Measurements from ENCODE around the gene TRPM3. TPM values are rescaled to one million over a fixed set of nuclear protein-coding genes. Genes with fewer than 3 reads are reported as not detected.

Gene TRPM3
- total and polyA plus RNA-seq, 2 of the 8 experiments (the other 6 are each of a cell fraction or from before 2014, with no cell fraction given) = 2.4 to 10.9 TPM

GRCh38 chr9:70677055-70677735, 444.2 kb downstream of the TRPM3 start:
- H3K14ac ChIP-seq (ENCODE audit: insufficient read length) = no peak overlapping the region
- no peak overlapping the region for H2BK20ac ChIP-seq (ENCODE audit: low read length)
- H3K79me1 ChIP-seq (ENCODE audit: low read depth, low read length) = no peaks in the 10 kb centered on the region
- H3K4me2 ChIP-seq (ENCODE audit: insufficient read depth in 1 of 2, low read depth in 2 of 2, low read length in 2 of 2) = no peak overlapping the region
- H3K27ac ChIP-seq (ENCODE audit: low read depth, low read length) = no peak overlapping the region
- H3K9me3 ChIP-seq (ENCODE audit: insufficient read depth in 2 of 2, low read depth in 1 of 2, low read length in 1 of 2) = no peaks in the 10 kb centered on the region
- H3K23ac ChIP-seq (ENCODE audit: insufficient read length) = no peak overlapping the region
- no peak overlapping the region for H2BK5ac ChIP-seq (ENCODE audit: low read depth, low read length)
- no peak overlapping the region for H2BK120ac ChIP-seq (replicated peaks; ENCODE audit: low read depth, low read length)
- no peak overlapping the region for H4K91ac ChIP-seq (replicated peaks; ENCODE audit: insufficient read length, low read length)
- DNase-seq (ENCODE audit: low read depth in 1 of 2, low spot score in 2 of 2) (no peak), FAIRE-seq (no peak)
- 90% methylated on average over 5 of the region's 5 CpGs; no CpG with 5 or more reads in 1 of the 2 experiments for WGBS, 2 experiments (ENCODE audit: extremely low coverage in 1 of 2, insufficient coverage in 1 of 2, insufficient read length in 1 of 2, insufficient replicate concordance in 2 of 2, low coverage in 1 of 2, low lambda C conversion rate in 2 of 2, missing lambda C conversion rate in 1 of 2)
- POLR2A ChIA-PET (ENCODE audit: partially characterized antibody) = interaction anchor here (0.6 kb wide), 1 partner anchor 497 kb away, joined by 3 read pairs; no protein-coding TSS in a partner anchor
- no peak overlapping the region for H2BK12ac ChIP-seq (ENCODE audit: low read depth, low read length)
- H3K4ac ChIP-seq (replicated peaks; ENCODE audit: insufficient read length, low read depth, low read length) = no peak overlapping the region
- CTCF ChIA-PET (ENCODE audit: partially characterized antibody) = interaction anchor here (0.7 to 1.4 kb wide), 2 partner anchors 22 to 61 kb away, joined by 3 to 4 read pairs; no protein-coding TSS in a partner anchor
- H3K4me3 ChIP-seq (ENCODE audit: extremely low read depth in 1 of 4, insufficient read depth in 2 of 4, low read depth in 3 of 4, low read length in 4 of 4) = no peak overlapping the region
- no peak overlapping the region for H2AK5ac ChIP-seq (ENCODE audit: low read depth, low read length)
- no peak overlapping the region for H2BK15ac ChIP-seq (ENCODE audit: low read length)
- H4K8ac ChIP-seq (ENCODE audit: extremely low read depth, insufficient read depth, low read length) = no peak overlapping the region
- H3K9ac ChIP-seq (replicated peaks in 1 of 4; ENCODE audit: extremely low read depth in 1 of 4, low read depth in 3 of 4, low read length in 3 of 4) = no peak overlapping the region
- H3K18ac ChIP-seq (ENCODE audit: extremely low read depth, low read length) = no peak overlapping the region
- H2AFZ ChIP-seq (ENCODE audit: low read length) = no peak overlapping the region
- H4K20me1 ChIP-seq (replicated peaks in 1 of 2; ENCODE audit: control insufficient read depth in 1 of 2, insufficient read depth in 2 of 2, low read length in 2 of 2) = no peaks in the 10 kb centered on the region
- no peak overlapping the region for H4K5ac ChIP-seq (ENCODE audit: insufficient read length, low read depth, low read length)
- H3K79me2 ChIP-seq (ENCODE audit: control insufficient read depth in 1 of 2, insufficient read depth in 2 of 2, low read length in 2 of 2) = no peaks in the 10 kb centered on the region
- no peaks in the 10 kb centered on the region for H3K27me3 ChIP-seq (replicated peaks in 1 of 4; ENCODE audit: control insufficient read depth in 3 of 4, extremely low read depth in 1 of 4, insufficient read depth in 3 of 4, low read length in 3 of 4)
- H3K36me3 ChIP-seq (ENCODE audit: control insufficient read depth in 2 of 4, insufficient read depth in 4 of 4, low read length in 3 of 4) = no peaks in the 10 kb centered on the region
- no peaks in the 10 kb centered on the region for H3K23me2 ChIP-seq (ENCODE audit: low read depth, low read length)
- no peaks in the 10 kb centered on the region for H3K4me1 ChIP-seq (replicated peaks in 1 of 4; ENCODE audit: control insufficient read depth in 3 of 4, insufficient read depth in 4 of 4, low read length in 3 of 4)
- no peak overlapping the region for H3K56ac ChIP-seq (replicated peaks; ENCODE audit: insufficient read length, low read depth, low read length)
- TF ChIP-seq POU5F1 (IDR thresholded peaks at IDR 0.05; ENCODE audit: low read depth, low read length) (no peak), RBBP5 (IDR thresholded peaks at IDR 0.05; ENCODE audit: borderline replicate concordance, low read depth, low read length) (no peak), ASH2L (IDR thresholded peaks at IDR 0.05; ENCODE audit: low read length) (no peak), HDAC6 (IDR thresholded peaks at IDR 0.05; ENCODE audit: low read depth, low read length) (no peak), CEBPB (IDR thresholded peaks at IDR 0.05; ENCODE audit: low read depth, low read length) (no peak), RAD21 (IDR thresholded peaks at IDR 0.05 in 1 of 2, conservative IDR thresholded peaks at IDR 0.05 in 1 of 2; ENCODE audit: low read depth in 2 of 2, low read length in 2 of 2) (no peak), SIX5 (IDR thresholded peaks at IDR 0.05; ENCODE audit: low read depth, low read length) (no peak), POLR2AphosphoS5 (IDR thresholded peaks at IDR 0.05; ENCODE audit: low read depth, low read length) (no peak), SUZ12 (IDR thresholded peaks at IDR 0.05; ENCODE audit: low read length) (no peak), SP4 (IDR thresholded peaks at IDR 0.05; ENCODE audit: low read length) (no peak), MAFK (IDR thresholded peaks at IDR 0.05; ENCODE audit: low read depth, low read length) (no peak), PHF8 (conservative IDR thresholded peaks at IDR 0.05; ENCODE audit: low read depth, low read length) (no peak), TCF12 (IDR thresholded peaks at IDR 0.05; ENCODE audit: low read depth, low read length) (no peak)

Measured in H1 (cell line).